Suppressor macrophage treated with lipopolysaccharide for 4 hours (primary cell): ENCODE measurements around the gene RASSF8.

Source experiments
- DNase-seq: peaks from one replicate; pipeline ENCODE4 v3.0.0-alpha.2; 2020

Gene RASSF8

GRCh38 chr12:25993901-25994651 lies 35.6 kb downstream of the RASSF8 start:
- DNase-seq, result no peak

DNA sequence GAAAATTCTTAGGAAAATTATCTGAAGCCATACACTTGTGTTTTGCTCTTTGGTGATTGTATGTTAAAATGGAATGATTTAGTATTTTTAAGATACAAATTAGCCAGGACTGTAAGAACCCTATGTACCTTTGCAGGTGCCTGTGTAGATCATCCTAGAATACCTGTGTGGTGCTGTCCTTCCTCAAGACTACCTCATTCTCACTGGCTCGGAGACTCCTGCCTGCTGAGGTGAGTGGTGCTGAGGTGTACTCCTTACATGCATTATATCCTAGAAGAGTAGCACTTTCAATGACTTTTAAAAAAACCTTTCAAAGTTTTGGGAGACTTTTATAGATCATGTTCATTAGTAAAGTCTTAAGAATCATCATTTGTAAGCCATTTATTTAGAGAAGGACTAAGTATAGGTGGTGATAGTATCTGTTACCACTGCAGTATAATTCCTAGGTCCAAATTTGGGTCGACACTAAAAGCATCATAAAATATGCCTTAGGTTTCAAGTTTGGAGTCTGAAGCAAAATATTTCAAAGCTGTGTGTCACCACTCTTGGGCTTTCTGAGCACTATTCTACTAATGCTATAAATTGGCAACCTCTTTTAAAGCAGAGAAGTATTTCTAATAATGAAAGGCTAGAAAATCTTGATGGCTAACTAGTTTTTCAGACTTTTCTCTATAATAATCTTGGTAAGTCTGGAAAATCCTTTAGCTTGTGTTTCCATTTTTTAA lies 36.6 kb downstream of the RASSF8 start:
- DNase-seq, result no peak

DNA sequence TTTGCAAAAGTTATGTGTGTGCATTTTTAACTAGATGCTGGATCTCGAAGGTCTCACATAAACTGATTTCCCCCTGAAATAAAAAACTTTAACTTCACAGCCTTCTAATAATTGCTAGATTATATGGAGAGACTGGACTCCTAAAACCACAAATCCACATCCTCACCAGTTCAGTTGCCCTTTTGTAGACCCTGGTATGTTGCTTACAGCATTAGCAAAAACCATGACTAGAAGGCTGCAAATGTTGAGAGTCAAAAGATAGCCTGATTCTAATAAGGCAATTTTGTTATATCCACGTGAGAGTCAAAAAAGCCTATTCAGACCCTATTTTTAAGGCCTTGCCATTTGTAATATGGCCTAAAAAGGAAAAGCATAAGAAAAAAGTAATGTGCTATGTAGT lies 37.4 kb downstream of the RASSF8 start:
- no peak for DNase-seq

- no peak for DNase-seq
These were observed 38.2 kb downstream of the RASSF8 start for GRCh38 chr12:25996677-25997076.

- no peak for DNase-seq
These were observed 38.9 kb downstream of the RASSF8 start for GRCh38 chr12:25997201-25997963.

DNA sequence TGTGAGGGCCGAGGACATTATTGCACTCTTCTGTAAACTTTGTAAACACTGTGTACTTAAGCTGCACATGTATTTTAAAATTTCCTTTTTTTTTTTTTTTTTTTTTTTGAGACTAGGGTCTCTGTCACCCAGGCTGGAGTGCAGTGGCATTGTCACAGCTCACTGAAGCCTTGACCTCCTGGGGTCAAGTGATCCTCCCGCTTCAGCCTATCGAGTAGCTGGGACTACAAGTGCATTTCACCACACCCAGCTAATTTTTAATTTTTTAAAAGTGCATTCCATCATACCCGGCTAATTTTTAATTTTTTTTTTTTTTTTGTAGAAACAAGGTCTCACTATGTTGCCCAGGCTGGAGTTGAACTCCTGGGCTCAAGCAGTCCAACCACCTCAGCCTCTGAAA lies 42.4 kb downstream of the RASSF8 start:
- DNase-seq, result no peak

- no peak for DNase-seq
These were observed 43.0 kb downstream of the RASSF8 start for GRCh38 chr12:26001530-26001929.

GRCh38 chr12:26003065-26003464 lies 44.6 kb downstream of the RASSF8 start:
- no peak for DNase-seq

DNA sequence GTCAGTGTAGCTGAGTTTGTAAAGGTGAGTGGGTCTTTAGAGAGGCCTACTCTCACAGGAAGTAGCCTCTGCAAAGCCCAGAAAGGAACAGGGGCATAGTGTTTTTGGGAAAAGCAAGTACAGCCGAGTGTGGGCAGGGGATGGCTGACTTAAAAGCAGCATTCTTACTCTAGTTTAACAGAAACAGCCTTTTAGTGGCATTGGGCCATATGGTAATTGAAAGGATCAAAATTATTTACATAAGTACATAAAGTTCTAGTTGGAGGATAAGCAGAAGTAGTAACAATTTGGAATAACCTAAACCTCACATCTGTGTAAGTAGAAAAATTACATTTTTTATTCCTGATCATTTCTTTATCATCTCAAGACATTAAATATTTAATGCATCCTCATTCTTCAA lies 49.1 kb downstream of the RASSF8 start:
- no peak for DNase-seq

DNA sequence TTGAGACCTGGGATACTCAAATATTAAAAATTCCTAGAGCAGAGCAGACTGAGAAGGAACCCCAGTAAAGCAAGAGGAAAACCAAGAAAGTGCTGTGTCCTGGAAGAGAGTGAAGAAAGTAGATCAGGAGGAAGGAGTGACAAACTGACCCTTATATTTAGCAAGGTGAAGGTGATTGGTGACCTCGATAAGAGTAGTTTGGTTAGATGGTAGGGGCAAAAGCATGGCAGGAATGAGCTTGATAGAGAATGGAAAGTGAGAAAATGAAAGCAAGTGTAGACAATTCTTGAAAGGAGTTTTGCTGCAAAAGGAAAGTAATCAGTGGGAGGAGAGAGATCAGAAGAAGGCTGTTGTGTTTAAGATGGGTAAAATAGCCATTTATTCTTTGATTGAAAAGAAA lies 51.1 kb downstream of the RASSF8 start:
- no peak for DNase-seq

GRCh38 chr12:26010293-26010821 lies 51.9 kb downstream of the RASSF8 start:
- no peak for DNase-seq

GRCh38 chr12:26011099-26011498 lies 52.6 kb downstream of the RASSF8 start:
- DNase-seq, result peak; percentile 10

GRCh38 chr12:26014085-26014484 lies 55.6 kb downstream of the RASSF8 start:
- no peak for DNase-seq

- DNase-seq, result no peak
These were observed 58.0 kb downstream of the RASSF8 start for GRCh38 chr12:26016516-26016915.

- peak; percentile 41 for DNase-seq
These were observed 59.2 kb downstream of the RASSF8 start for GRCh38 chr12:26017484-26018211.

DNA sequence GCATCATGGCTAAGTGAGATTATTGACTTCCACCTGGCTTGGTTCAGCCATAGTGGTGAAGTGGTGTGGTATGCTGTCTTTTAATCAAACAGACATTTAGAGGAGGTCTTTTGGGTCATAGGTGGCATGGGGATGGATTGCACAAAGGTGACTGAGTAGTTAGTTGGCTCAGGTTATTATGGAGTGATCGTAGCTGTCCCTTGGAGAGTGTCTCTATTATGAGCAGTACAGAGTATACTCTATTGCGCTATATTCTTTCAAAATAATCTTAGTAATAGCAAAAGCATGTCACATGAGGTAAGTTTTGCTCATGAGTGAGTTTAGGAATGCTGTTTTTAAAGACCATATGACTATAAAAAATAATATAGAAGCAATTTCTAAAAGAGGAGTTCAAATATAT lies 60.4 kb downstream of the RASSF8 start:
- no peak for DNase-seq

DNA sequence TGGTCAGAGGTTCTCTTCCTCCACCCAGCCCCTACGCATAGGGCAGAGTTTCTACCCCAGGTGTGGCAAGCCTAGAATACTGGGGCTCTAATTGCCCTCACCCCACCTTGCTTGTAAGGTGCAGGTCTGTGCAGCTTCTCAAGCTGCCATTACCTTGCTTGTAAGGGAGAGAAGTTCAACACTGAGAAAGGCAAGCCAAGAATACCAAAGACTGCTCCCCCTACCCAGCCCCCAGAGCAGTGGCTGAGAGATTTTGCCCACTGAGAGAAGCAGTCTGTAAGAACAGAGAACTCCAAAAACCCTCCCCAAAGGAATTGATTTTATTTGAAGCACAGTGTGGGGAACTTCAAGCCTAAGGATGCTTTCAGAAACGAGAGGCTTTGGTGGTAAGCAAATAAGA lies 63.1 kb downstream of the RASSF8 start:
- no peak for DNase-seq

GRCh38 chr12:26022043-26022442 lies 63.6 kb downstream of the RASSF8 start:
- DNase-seq, result no peak

- DNase-seq, result no peak
These were observed 68.2 kb downstream of the RASSF8 start for GRCh38 chr12:26026713-26027112.

DNA sequence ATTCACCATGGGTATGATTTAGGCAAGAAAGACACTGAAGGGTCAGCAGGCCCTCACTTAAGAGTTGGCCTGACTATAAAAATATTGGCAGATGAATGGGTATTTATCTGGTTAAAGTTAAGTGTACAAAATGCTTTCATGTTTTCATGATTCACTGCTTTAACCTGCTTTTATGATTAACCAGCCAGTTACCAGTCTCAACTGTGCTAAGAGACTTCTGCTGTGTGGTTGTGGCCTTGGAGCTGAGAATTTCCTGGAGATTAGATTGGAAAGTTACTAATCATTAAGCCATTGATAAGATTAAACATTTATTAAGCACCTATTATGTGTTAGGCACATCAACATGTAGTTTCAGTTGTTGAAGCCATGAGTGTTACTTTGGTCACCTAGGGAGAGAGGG lies 68.9 kb downstream of the RASSF8 start:
- no peak for DNase-seq

DNA sequence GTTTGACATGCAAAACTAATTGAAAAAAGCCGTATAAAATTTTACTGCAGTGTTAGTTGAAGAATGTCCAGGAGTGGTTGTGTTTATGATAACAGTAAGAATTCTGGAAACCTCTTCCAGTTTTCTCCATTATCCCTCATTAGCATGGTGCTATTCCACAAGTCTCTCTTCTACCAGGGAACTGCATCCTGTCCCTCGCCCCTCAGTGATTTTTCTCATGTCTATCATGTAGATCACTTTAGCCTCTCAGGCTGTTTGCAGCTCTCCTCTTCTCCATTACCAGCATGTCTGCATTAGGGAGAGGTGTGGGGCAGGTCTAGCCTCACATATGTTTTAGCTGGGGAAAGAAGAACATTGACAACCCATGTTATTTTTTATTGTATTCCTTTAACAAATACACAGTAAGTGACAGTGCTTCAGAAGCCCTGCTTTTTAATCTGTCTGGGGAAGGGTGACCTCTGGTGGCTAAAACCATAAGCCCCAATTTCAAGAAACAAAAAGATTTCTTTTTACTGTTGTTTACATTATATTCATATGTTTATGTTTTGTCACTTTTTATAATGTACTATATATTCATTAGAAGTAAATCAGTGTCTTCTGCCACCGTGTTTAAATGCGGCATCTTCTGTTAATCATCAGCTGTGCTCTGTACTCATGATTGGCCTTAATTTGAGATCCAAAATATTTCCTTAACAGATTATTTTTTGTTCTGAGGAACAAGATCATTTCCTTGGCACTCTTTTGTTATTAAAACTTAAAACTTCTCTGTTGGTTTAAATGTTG lies 70.7 kb downstream of the RASSF8 start:
- peak; percentile 56 for DNase-seq

- DNase-seq, result no peak
These were observed 71.2 kb downstream of the RASSF8 start for GRCh38 chr12:26029736-26030022.
